ENCODE measurements around the gene RGS16.
A peak's percentile ranks its signal among the peaks of the same experiment; 100 is the strongest.

Gene RGS16

GRCh38 chr1:182608845-182609610 lies 4.8 kb upstream of the RGS16 start:
- no peak for DNase-seq (ENCODE audit: low read depth, low spot score)

- no peak for DNase-seq (ENCODE audit: low read depth, low spot score)
These were observed 4.0 kb upstream of the RGS16 start for GRCh38 chr1:182608236-182608635.

- DNase-seq (ENCODE audit: low read depth, low spot score): no peak
These were observed 3.4 kb upstream of the RGS16 start for GRCh38 chr1:182607566-182607965.

GRCh38 chr1:182603646-182604174 lies 479 bp downstream of the RGS16 start:
- DNase-seq (ENCODE audit: low read depth, low spot score): no peak

GRCh38 chr1:182602935-182603645 lies 1.1 kb downstream of the RGS16 start:
- no peak for DNase-seq (ENCODE audit: low read depth, low spot score)

- DNase-seq (ENCODE audit: low read depth, low spot score): no peak
These were observed 2.3 kb downstream of the RGS16 start for GRCh38 chr1:182601913-182602312.

GRCh38 chr1:182601416-182601786 lies 2.8 kb downstream of the RGS16 start:
- DNase-seq (ENCODE audit: low read depth, low spot score): peak; percentile 86

- DNase-seq (ENCODE audit: low read depth, low spot score): no peak
These were observed 3.3 kb downstream of the RGS16 start for GRCh38 chr1:182600745-182601415.

- no peak for DNase-seq (ENCODE audit: low read depth, low spot score)
These were observed 4.0 kb downstream of the RGS16 start for GRCh38 chr1:182600036-182600713.

- DNase-seq (ENCODE audit: low read depth, low spot score): no peak
These were observed 4.8 kb downstream of the RGS16 start for GRCh38 chr1:182599339-182599738.

GRCh38 chr1:182598296-182598695 lies 5.9 kb downstream of the RGS16 start:
- DNase-seq (ENCODE audit: low read depth, low spot score): no peak

- DNase-seq (ENCODE audit: low read depth, low spot score): no peak
These were observed 7.3 kb downstream of the RGS16 start for GRCh38 chr1:182596934-182597333.

- DNase-seq (ENCODE audit: low read depth, low spot score): peak; percentile 79
These were observed 8.4 kb downstream of the RGS16 start for GRCh38 chr1:182595641-182596240.

GRCh38 chr1:182589931-182590330 lies 14.3 kb downstream of the RGS16 start:
- DNase-seq (ENCODE audit: low read depth, low spot score): no peak

GRCh38 chr1:182589520-182589919 lies 14.7 kb downstream of the RGS16 start:
- no peak for DNase-seq (ENCODE audit: low read depth, low spot score)

GRCh38 chr1:182588500-182589396 lies 15.4 kb downstream of the RGS16 start, which contains the start of gene RNASEL:
Gene RNASEL (minus strand): TSS chr1:182589256. CDS start chr1:182586806, 2,450 bp downstream.
- peak; percentile 82 for DNase-seq (ENCODE audit: low read depth, low spot score)

GRCh38 chr1:182587666-182588499 lies 16.3 kb downstream of the RGS16 start:
- no peak for DNase-seq (ENCODE audit: low read depth, low spot score)

GRCh38 chr1:182587093-182587492 lies 17.1 kb downstream of the RGS16 start:
- DNase-seq (ENCODE audit: low read depth, low spot score): no peak

- no peak for DNase-seq (ENCODE audit: low read depth, low spot score)
These were observed 17.8 kb downstream of the RGS16 start for GRCh38 chr1:182586380-182586779.
